Measurements from ENCODE around the gene TNFRSF4. TPM values are rescaled to one million over a fixed set of nuclear protein-coding genes. Genes with fewer than 3 reads are reported as not detected.

Gene TNFRSF4
- total RNA-seq, 6 donors from 2014 or later = 0.46 to 15.4 (median 2.4) TPM

DNA sequence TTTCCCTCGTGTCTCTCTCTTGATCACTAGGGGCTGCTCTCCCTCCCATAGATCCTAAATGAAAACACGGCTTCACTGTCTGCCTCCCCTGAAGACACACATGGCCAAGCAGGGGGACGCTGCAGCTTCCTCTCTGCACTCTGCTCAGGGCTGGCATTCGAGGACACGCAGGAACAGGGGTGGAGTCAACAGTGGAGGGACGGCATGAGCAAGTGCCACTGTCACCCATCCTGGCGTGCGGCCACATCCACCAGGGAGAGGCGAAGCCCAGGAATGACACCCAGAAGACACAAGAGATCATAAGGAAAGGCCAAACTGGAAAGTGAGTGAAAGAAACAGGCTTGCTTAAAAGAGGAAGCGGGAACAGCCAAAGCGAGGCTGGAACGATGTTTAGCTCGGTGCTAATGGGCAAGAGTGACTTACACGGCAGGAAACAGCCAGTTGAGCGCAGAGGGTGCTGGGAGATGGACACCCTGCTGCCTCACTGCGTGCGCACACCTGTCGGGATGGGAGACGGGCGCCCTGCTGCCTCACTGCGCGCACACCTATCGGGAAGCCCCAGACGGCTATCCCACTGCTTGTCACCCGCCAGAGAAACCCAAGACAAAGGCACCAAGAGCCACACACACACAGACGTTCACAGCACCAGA lies 46.1 kb upstream of the TNFRSF4 start:
- no peak for TF ChIP-seq EP300 (IDR thresholded peaks at IDR 0.05)
- TF ChIP-seq, protein P1, sequence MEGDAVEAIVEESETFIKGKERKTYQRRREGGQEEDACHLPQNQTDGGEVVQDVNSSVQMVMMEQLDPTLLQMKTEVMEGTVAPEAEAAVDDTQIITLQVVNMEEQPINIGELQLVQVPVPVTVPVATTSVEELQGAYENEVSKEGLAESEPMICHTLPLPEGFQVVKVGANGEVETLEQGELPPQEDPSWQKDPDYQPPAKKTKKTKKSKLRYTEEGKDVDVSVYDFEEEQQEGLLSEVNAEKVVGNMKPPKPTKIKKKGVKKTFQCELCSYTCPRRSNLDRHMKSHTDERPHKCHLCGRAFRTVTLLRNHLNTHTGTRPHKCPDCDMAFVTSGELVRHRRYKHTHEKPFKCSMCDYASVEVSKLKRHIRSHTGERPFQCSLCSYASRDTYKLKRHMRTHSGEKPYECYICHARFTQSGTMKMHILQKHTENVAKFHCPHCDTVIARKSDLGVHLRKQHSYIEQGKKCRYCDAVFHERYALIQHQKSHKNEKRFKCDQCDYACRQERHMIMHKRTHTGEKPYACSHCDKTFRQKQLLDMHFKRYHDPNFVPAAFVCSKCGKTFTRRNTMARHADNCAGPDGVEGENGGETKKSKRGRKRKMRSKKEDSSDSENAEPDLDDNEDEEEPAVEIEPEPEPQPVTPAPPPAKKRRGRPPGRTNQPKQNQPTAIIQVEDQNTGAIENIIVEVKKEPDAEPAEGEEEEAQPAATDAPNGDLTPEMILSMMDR (IDR thresholded peaks at IDR 0.05) = no peak
- TF ChIP-seq POLR2A (IDR thresholded peaks at IDR 0.05) = no peak
- TF ChIP-seq POLR2AphosphoS5 (IDR thresholded peaks at IDR 0.05) = no peak
- H3K4me1 ChIP-seq = peaks cover 0 to 22% (median 2%) of the 10 kb centered on the region in 4 donors
- H3K9me3 ChIP-seq = no peaks in the 10 kb centered on the region
- H3K36me3 ChIP-seq = peaks cover 29 to 87% (median 70%) of the 10 kb centered on the region in 4 donors
- WGBS, 2 donors = 80 to 86% methylated on average over 25 to 26 of the region's 26 CpGs
- H3K27me3 ChIP-seq = no peaks in the 10 kb centered on the region
- DNase-seq (peak in 1 of 2 donors; percentile 64), ATAC-seq (ENCODE audit: low FRiP score in 2 of 2) (peak; percentile 10 to 38)
- peak overlapping the region in 1 of 4 donors; percentile 65 for H3K27ac ChIP-seq
- no peak overlapping the region for H3K4me3 ChIP-seq

DNA sequence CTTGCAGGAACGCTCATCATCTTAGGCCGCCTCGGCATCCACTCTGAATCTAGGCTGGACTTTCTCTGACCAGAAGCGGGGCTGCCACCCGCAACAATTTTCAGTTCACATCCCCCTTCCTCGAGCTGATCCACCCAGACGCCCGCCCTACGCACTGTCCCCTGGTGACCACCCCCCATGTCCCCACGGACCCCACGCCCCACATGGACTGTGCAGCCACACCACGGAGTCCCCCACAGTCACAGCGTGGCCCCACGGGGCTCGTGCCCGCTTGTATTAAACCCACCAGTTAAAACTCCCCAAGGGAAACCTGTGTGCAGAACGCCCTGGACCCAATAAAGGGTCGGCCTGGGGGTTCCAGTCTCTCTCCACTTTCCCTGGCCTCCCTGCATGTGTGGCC lies 45.6 kb upstream of the TNFRSF4 start:
- ATAC-seq (ENCODE audit: low FRiP score in 2 of 2) (peak in 1 of 2 donors; percentile 27), DNase-seq (peak in 1 of 2 donors; percentile 75)
- peaks cover 0 to 22% (median 2%) of the 10 kb centered on the region in 4 donors for H3K4me1 ChIP-seq
- H3K9me3 ChIP-seq = no peaks in the 10 kb centered on the region
- no peak overlapping the region for H3K27ac ChIP-seq
- peaks cover 33 to 87% (median 71%) of the 10 kb centered on the region in 4 donors for H3K36me3 ChIP-seq
- H3K27me3 ChIP-seq = no peaks in the 10 kb centered on the region
- TF ChIP-seq, protein P1 (IDR thresholded peaks at IDR 0.05) = no peak
- TF ChIP-seq POLR2A (IDR thresholded peaks at IDR 0.05) (no peak), EP300 (IDR thresholded peaks at IDR 0.05) (no peak), POLR2AphosphoS5 (IDR thresholded peaks at IDR 0.05) (no peak)
- no peak overlapping the region for H3K4me3 ChIP-seq
- 94 to 95% methylated on average over 18 of the region's 18 CpGs for WGBS, 2 donors

DNA sequence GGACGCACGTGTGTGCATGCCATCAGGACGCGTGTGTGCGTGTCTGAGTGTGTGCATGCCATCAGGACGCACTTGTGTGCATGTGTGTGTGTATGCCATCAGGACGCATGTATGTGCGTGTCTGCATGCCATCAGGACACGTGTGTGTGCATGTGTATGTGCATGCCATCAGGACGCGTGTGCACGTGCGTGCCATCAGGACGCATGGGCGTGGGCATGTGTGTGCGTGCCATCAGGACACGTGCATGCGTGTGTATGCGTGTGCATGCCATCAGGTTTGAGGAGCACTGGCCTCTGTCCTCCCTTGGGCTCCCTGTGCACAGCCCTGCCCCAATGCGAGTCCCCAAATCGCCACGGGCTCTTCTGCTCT lies 45.2 kb upstream of the TNFRSF4 start:
- ATAC-seq (ENCODE audit: low FRiP score in 2 of 2) = no peak
- Histone ChIP-seq H3K36me3 (peaks cover 34 to 87% (median 72%) of the 10 kb centered on the region in 4 donors), H3K27me3 (no peaks in the 10 kb centered on the region), H3K4me1 (peaks cover 0 to 22% (median 2%) of the 10 kb centered on the region in 4 donors), H3K4me3 (no peak overlapping the region), H3K9me3 (no peaks in the 10 kb centered on the region), H3K27ac (no peak overlapping the region)
- 94 to 96% methylated on average over 22 of the region's 22 CpGs for WGBS, 2 donors
- TF ChIP-seq POLR2AphosphoS5 (IDR thresholded peaks at IDR 0.05) (no peak), EP300 (IDR thresholded peaks at IDR 0.05) (no peak), POLR2A (IDR thresholded peaks at IDR 0.05) (no peak)
- TF ChIP-seq, protein P1 (IDR thresholded peaks at IDR 0.05) = no peak
- DNase-seq = peak in 1 of 2 donors; percentile 56

DNA sequence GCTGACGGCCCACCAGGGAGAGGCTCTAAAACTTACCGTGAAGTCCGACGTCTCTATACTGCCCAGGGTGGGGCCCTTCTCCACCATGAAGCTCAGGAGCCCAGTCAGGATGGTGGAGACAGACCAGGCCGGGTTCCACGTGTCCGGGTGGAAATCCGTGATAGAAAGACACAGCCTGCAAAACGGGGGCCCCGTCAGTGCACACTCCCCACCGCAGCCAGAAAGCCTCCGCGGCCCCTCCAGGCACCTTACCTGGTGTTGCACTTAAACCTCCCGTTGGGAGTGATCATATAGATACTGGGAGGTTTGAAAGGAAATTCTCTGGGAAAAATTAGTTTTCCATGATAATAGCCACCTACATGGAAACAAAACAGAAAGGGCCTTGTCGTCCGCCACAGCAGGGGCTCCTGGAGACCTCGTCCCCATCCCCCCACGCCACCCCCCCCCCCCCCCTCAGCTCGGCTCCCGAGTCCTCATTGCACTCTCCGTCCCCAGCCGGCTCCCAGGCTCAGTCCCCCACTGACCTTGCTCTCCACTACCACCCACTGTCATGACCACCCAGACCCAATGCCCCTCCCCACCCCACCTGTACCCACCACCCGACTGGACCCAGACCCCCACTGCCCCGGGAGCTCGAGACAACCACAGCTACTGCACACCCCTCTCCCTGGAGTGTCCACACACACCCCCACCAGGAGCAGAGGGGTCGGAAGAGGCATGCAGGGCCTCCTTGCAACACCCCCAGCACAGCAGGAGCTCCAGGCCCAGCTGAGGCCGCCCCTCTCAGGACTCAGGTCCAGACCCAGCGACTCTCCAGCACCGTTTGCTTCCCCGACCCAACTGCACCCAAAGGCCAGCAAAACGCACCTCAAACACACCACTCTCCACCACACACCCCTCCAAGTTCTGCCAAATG lies 43.3 kb upstream of the TNFRSF4 start:
- DNase-seq = no peak
- H3K36me3 ChIP-seq = peaks cover 28 to 84% (median 64%) of the 10 kb centered on the region in 4 donors
- no peaks in the 10 kb centered on the region for H3K9me3 ChIP-seq
- whole genome bisulfite sequencing, 2 donors = 88 to 95% methylated on average over 30 of the region's 31 CpGs
- no peak overlapping the region for H3K4me3 ChIP-seq
- no peaks in the 10 kb centered on the region for H3K27me3 ChIP-seq
- peaks cover 0 to 22% (median 2%) of the 10 kb centered on the region in 4 donors for H3K4me1 ChIP-seq
- no peak for TF ChIP-seq EP300 (IDR thresholded peaks at IDR 0.05)
- TF ChIP-seq, protein P1 (IDR thresholded peaks at IDR 0.05) = no peak
- no peak for TF ChIP-seq POLR2AphosphoS5 (IDR thresholded peaks at IDR 0.05)
- TF ChIP-seq POLR2A (IDR thresholded peaks at IDR 0.05) = no peak
- ATAC-seq (ENCODE audit: low FRiP score in 2 of 2) = no peak
- no peak overlapping the region for H3K27ac ChIP-seq

Measured in upper lobe of left lung (tissue), 6 donors.